OCI-LY3 (cell line): ENCODE data around the gene CACNA1A.
"Not testable (repeated sequence)": the region's sequence is repeated elsewhere in the genome, so short reads cannot be mapped to it uniquely, and the experiment has no call there.

Experiments
- CTCF ChIP-seq: fragments of 200-600, 300-600 bp; sonication (generic); IDR thresholded peaks from 2 replicates; pipeline ENCODE4 v1.5.1; 2014; ENCODE audit warnings: antibody characterized with exemption, low read length, low read depth
- EZH2phosphoT487 ChIP-seq: fragments of 200-600 bp; shearing (Covaris generic); IDR thresholded peaks from 2 replicates; pipeline ENCODE4 v1.6.1; 2018; ENCODE audit warnings: antibody characterized with exemption, mixed run types, low read depth

GRCh38 chr19:13256398-13256797 lies 249.9 kb downstream of the CACNA1A start:
- not testable (repeated sequence) for TF ChIP-seq CTCF, EZH2phosphoT487
